PFSK-1 (cell line): ENCODE results near the gene WNK2.

Source experiments
- POLR2AphosphoS5 ChIP-seq: IDR thresholded peaks from 2 replicates; pipeline ENCODE4 v1.6.1; 2012; ENCODE audit warnings: low read depth, mild to moderate bottlenecking, control low read depth, low read length, moderate library complexity
- SIN3A ChIP-seq: IDR thresholded peaks from 2 replicates; pipeline ENCODE4 v1.6.1; 2012; ENCODE audit warnings: mild to moderate bottlenecking, low read length, moderate library complexity, borderline replicate concordance; ENCODE audit not compliant: insufficient read depth
- TAF1 ChIP-seq: IDR thresholded peaks from 2 replicates; pipeline ENCODE4 v1.6.1; 2012; ENCODE audit warnings: low read length, control low read depth, borderline replicate concordance; ENCODE audit not compliant: insufficient read depth

- TF ChIP-seq SIN3A, result no peak
- no peak for TF ChIP-seq TAF1
- no peak for TF ChIP-seq POLR2AphosphoS5
Measured at GRCh38 chr9:93149361-93149760, 34.6 kb upstream of the WNK2 start.
